Hematopoietic multipotent progenitor cell (in vitro differentiated cells): ENCODE measurements around the gene DNAH12. TPM values are rescaled to one million over a fixed set of nuclear protein-coding genes. Genes with fewer than 3 reads are reported as not detected.
A peak's percentile ranks its signal among the peaks of the same experiment; 100 is the strongest.

Source experiments
- DNase-seq, 3 donors: peaks; one replicate each; pipeline ENCODE4 v3.0.0-alpha.2; 2011 to 2015; ENCODE audit warnings: low read depth in 2 of 3, low spot score in 2 of 3
- total RNA-seq: library from RNA; depleted of rRNA; stranded (reverse); fragments of >200 nt; gene quantifications from one replicate; pipeline ENCODE4 v1.2.3, GENCODE V29; 2012

The DNAH12 gene
- under 0.01 TPM for total RNA-seq

DNA sequence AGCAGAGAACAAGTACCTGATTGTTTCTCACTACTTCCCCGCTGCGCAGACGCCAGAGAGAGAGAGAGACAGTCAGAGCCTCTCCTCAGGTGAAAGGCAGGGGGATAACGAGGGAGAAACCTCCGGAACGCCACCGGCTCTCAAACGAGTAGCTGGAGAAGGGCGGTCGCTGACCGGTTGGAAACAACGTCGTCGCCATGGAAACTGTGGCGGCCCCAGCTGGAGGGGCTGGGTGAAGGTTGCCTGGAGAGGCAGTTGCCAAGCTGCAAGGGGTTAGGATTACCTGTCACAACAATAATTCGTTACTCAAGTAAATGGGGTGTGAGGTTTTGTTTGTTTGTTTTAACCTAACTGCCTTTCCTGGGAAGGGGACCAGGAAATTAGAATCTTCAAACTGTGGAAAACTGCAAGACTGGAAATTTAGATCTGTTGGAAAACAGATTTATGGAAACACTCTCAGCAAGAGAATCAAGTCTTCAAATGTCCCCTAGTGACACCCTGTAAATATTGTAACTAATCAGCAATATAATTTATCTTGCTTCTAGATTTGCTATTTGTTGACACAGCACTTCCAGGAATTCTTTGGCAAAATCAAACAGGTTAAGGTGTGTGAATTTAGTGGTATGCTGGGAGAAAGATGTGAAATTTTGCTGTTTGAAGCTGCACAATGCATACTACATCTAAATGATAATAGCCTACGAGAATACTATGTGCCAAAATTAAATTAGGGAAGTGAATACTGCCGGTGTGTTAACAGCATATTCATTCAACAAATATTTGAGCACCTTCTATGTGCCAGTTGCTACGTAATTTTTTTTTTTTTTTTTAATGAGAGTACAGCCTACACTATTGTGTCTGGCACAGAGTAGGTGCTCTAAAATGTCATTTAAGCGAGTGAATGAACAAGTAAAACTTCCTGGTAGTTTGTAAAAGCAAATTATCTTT is at the start of gene DNAH12:
TSS of gene DNAH12 (minus strand) at position 164 of the 945 bp plus-strand sequence. CDS start 1,474 bp downstream, outside the sequence.
- DNase-seq, result peak in 2 of 3 donors; percentile 47 to 74

- no peak for DNase-seq
Observed at GRCh38 chr3:57592306-57592705, 48.2 kb upstream of the DNAH12 start.

DNA sequence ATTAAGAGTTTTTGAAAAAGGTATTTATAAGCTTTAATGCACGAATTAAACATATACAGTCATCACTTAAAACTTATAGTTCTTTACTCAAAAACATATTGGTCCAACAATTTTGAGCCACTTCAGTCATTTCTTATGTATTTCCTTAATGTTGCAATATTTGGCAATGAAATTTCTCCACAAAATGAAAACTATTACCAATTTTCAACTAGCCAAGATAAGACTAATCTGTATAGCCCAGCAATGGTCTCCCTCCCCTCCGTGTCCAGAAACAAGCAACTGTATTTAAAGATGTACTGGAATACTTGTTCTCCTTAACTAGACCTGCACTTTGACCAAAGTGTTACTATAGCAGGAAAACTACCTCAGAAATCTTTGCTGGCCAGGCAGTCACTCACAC is 43.8 kb upstream of the DNAH12 start:
- DNase-seq, result no peak

GRCh38 chr3:57586778-57587177 is 42.6 kb upstream of the DNAH12 start:
- DNase-seq, result no peak

- no peak for DNase-seq
Observed at GRCh38 chr3:57583544-57583943, 39.4 kb upstream of the DNAH12 start.

GRCh38 chr3:57582474-57583168 is 38.5 kb upstream of the DNAH12 start:
- DNase-seq, result peak in 2 of 3 donors; percentile 33 to 51

- DNase-seq, result no peak
Observed at GRCh38 chr3:57577801-57578200, 33.7 kb upstream of the DNAH12 start.

DNA sequence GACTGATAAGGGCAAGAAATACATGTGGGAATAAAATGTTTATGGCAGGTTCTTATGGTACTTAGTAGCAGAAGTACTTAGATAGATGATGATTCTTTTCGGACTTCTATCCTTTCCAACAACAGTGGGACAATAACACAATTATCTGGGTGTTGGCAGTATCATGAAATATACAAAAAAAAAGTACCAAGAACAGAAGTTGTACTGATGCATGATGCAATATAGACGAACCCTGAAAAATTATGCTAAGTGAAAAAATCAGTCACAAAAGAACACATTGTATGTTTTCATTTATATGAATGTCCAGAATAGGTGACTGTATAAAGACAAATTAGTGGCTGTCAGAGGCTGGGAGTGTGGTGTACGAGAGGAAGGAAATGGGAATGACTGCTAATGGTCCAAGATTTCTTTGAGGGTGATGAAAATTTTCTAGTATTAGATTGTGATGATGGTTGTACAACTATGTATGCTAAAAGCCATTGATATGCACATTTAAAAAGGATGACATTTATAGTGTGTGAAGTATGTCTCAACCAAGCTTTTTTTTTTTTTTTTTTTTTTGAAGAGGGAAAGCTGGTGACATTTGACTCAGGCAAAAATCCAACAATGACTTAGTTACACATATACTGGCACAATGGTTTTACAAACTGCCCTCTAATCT is 32.0 kb upstream of the DNAH12 start:
- no peak for DNase-seq

GRCh38 chr3:57572096-57572495 is 28.0 kb upstream of the DNAH12 start:
- no peak for DNase-seq

- no peak for DNase-seq
Observed at GRCh38 chr3:57570878-57571277, 26.7 kb upstream of the DNAH12 start.

DNA sequence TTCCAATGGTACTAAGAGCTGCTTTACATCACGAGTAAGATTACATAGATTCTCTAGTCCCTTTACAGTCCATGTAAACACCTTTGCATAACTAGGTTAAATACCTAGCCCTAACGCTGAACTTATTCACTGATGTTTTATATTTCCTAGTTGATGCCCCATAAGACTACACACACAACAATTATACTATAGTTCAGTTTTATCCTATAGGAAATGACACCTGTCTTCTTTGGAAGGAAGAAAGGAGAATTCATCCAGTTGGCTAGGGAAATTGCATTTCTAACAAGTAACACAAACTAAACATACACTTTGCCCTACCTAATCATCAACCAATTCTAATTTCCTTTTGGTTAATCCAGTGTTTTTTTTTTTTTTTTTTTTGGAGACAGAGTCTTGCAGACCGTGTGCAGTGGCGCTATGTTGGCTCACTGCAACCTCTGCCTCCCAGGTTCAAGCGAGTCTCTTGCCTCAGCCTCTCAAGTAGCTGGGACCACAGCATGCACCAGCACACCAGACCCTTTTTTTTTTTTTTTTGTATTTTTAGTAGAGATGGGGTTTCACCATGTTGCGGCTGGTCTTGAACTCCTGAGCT is 25.8 kb upstream of the DNAH12 start:
- DNase-seq, result no peak

DNA sequence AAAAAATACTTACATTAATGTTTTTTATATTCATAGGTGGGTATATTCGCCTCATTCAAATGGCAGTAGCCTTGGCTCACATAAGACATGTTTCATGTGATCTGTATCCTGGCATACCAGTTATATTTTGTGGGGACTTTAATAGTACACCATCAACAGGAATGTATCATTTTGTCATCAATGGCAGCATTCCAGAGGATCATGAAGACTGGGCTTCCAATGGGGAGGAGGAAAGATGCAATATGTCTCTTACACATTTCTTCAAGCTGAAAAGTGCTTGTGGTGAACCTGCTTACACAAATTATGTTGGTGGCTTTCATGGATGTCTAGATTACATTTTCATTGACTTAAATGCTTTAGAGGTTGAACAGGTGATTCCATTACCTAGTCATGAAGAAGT is 15.4 kb upstream of the DNAH12 start:
- DNase-seq, result no peak

GRCh38 chr3:57557085-57557537 is 13.0 kb upstream of the DNAH12 start:
- DNase-seq, result peak; percentile 14 to 22 (median 19)

- peak in 2 of 3 donors; percentile 23 to 25 for DNase-seq
Observed at GRCh38 chr3:57556459-57557084, 12.4 kb upstream of the DNAH12 start.

GRCh38 chr3:57555738-57556458 is 11.8 kb upstream of the DNAH12 start, which contains the start of gene PDE12:
Gene PDE12 (plus strand): TSS chr3:57556274. CDS start chr3:57556380, 106 bp downstream.
- DNase-seq, result peak; percentile 84 to 94 (median 91)

DNA sequence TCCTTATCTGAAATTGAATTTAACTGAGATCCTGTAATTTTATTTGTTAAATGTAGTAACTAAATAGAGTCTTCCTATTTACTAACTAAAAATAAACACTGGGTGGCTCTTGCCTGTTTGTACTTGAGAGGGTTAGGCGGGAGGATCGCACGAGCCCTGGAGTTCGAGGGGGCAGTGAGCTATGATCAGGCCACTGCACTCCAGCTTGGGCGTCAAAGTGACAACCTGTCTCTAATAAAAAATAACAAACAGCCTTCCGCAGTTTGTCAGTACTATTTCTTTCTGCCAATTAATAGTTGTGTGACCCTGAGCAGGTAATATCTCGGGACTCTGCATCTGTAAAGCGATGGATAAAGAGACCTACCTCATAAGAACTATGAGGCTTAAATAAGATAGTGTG is 11.2 kb upstream of the DNAH12 start:
- DNase-seq, result peak in 1 of 3 donors; percentile 35

GRCh38 chr3:57546616-57547015 is 2.5 kb upstream of the DNAH12 start:
- no peak for DNase-seq

DNA sequence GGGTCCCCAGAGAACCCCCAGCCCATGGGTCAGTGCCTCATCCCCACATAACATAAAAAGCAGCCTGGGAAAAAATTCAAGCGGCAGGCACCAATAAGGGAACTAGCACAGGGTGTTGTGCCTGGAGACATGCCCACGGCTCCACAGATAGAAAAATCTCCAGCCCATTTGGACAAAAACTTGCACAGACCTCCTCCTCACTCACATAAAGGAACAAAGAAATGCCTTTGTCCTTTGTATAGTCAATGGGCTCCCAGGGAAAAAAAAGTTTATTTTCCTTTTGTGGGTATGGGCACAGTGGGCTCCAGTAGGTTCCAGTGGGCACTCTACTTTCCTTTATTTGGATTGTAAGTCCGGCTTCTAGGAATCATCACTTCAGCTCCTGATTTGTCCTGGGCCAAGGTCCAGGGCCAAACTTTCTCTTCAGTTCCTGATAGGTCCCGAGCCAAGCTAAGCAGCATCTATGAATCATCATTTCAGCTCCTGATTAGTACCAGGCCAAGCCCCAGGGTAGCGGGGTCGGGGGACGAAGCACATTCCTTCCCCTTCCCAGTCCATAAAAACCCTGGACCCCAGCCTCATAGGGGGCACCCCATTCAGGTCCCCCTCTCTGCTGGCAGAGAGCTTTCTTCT is 1.6 kb upstream of the DNAH12 start:
- DNase-seq, result no peak

DNA sequence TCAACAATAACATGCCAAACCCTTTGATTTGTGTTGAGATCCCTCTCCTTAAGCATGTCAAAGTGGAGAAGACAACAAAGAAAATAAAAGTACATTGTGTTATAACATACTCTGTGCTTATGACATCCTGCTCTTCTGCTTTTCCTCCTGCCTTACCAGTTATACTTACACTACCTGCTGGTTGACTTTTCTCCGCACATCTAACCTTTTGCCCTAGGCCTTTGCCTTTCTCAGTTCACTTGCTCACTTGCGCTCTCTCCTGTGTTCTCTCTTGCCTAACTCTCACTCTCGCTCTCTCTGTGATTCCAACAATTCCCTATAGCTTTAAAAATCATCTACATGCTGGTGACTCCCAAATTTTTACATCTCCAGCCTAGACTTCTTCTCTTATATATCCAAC is 5.7 kb downstream of the DNAH12 start:
- no peak for DNase-seq
